HG03064 (cell line): ENCODE results near the gene KCTD20.
"Not testable (repeated sequence)": the region's sequence is repeated elsewhere in the genome, so short reads cannot be mapped to it uniquely, and the experiment has no call there.

Experiments
- ATAC-seq: cut with Tn5 transposase; IDR thresholded peaks from one replicate; pipeline ENCODE4 v1.9.1; 2021; ENCODE audit warnings: low read depth; ENCODE audit not compliant: unreplicated experiment

Gene KCTD20

GRCh38 chr6:36442671-36443470, at the start of gene KCTD20, which contains the start of gene PXT1:
Gene KCTD20, plus strand, starts transcription at chr6:36443000. Its CDS starts 27,098 bp downstream, at chr6:36470098.
Gene PXT1, minus strand, starts transcription at chr6:36442854. Its CDS starts 16,772 bp downstream, at chr6:36426082.
- ATAC-seq, result peak; percentile 69

GRCh38 chr6:36399970-36400369, 42.8 kb upstream of the KCTD20 start:
- ATAC-seq, result no peak

GRCh38 chr6:36402481-36402880, 40.3 kb upstream of the KCTD20 start:
- no peak for ATAC-seq

DNA sequence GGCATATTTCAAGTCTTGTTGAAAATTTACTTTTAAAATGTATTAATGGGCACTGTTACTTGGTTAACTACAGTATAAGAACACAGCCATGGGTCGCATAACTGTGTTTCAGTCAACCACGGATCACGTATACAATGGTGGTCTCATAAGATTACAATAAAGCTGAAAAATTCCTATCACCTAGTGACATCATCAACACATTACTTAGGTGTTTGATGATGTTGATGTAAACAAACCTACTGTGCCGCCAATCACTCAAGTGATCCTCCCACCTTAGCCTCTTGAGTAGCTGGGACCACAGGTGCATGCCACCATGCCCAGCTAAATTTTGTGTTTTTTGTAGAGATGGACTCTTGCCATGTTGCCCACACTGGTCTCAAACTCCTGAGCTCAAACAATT, 38.6 kb upstream of the KCTD20 start:
- ATAC-seq, result no peak

DNA sequence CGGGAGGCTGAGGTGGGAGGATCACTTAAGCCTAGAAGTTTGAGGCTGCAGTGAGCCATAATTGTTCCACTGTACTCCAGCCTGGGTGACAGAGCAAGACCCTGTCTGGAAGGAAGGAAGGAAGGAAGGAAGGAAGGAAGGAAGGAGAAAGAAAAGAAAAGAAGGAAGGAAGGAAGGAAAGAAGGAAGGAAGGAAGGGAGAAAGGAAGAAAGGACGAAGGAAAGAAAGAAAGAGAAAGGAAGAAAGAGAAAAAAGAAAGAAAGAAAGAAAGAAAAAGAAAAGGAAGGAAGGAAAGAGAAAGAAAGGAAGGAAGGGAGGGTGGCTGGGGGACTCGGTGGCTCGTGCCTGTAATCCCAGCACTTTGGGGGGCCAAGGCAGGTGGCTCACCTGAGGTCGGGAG, 33.1 kb upstream of the KCTD20 start:
- not testable (repeated sequence) for ATAC-seq

DNA sequence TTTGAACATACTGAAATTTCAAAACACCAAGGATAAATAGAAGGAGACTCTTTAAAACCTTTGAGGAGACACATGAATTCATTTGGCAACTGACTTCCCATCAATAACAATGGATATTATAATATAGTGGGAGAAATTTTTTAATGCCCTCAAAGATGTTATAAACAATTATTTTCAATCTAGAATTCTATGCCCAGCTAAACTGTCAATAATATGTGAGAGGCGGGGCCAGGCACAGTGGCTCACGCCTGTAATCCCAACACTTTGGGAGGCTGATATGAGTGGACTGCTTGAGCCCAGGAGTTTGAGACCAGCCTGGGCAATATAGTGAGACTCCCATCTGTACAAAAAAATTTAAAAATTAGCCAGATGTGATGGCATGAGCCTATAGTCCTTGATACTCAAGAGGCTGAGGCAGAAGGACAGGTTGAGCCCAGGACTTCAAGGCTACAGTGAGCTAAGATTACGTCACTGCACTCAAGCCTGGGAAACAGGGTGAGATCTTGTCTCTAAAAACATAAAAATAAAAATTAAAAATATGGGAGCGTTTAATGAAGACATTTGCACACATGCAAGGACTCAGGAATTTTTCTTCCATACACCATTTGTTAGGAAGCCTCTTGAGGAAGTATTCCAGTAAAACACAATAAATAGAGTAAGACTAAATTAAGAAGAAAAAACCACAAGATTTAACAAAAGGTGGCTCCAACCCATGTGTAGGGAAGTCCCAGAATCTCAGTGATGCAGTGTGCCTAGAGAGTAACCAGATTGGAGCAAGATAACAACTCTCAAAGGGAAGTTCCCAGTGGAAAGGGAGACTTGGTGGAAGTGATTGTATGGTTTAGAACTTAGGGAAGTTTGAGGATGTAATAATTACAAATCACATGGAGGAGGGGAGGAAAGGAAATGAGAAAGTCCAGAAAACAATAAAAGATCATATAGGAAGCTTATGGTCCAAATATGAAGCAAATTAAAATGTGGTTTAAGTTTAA, 29.0 kb upstream of the KCTD20 start:
- ATAC-seq, result no peak

GRCh38 chr6:36414481-36414880, 28.3 kb upstream of the KCTD20 start:
- no peak for ATAC-seq

DNA sequence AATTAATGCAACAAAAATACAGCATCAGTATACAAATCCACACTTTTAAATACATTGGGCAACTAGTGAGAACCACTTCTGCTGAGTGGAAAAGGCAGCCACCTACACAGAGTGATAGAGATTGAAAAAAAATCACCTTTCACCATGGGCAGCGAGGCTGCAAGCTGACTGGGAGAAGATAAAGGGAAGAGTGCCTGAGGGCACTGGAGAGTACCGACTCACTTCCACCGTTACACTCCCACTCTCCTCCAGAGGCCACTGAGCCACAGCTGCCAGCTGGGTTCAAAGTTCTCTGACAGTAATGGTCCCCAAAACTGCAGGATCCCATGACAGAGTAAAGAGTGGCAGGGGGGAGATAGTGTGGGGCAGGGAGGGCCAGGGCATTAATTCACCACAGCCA, 24.2 kb upstream of the KCTD20 start:
- no peak for ATAC-seq

DNA sequence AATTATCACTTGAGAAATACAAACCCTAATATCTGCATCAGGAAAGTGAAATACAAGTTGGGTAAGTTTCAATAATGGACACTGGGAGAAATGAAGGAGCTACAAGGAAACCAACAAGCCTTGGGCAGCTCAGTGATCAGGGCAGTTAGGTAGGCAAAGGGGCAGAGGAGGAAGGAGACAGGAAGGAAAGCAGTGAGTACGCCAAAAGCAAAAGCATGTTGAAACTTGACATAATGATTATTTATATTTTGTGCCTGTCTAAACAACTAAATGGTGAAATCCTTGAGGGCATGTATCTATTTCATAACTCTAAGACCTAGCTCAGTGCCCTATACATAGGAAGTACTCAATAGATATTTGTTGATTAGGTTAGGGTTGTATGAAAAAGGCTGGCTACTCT, 23.5 kb upstream of the KCTD20 start:
- no peak for ATAC-seq

- peak; percentile 5 for ATAC-seq
Measured at GRCh38 chr6:36422714-36423100, 20.1 kb upstream of the KCTD20 start.

- ATAC-seq, result peak; percentile 89
Measured at GRCh38 chr6:36423101-36423824, 19.5 kb upstream of the KCTD20 start.

GRCh38 chr6:36426622-36427021, 16.2 kb upstream of the KCTD20 start:
- ATAC-seq, result no peak

DNA sequence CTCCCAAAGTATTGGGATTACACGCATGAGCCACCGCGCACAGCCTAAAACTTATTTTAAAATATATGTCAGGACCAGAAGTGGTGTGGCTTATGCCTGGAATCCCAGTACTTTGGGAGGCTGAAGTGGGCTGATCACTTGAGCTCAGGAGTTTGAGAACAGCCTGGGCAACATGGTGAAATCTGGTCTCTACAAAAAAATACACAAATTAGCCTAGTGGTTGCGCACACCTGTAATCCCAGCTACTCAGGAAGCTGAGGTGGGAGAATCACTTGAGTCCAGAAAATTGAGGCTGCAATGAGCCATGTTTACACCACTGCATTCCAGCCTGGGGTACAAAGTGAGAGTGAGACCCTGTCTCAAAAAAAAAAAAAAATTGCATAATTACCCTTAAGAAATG, 13.9 kb upstream of the KCTD20 start:
- no peak for ATAC-seq

DNA sequence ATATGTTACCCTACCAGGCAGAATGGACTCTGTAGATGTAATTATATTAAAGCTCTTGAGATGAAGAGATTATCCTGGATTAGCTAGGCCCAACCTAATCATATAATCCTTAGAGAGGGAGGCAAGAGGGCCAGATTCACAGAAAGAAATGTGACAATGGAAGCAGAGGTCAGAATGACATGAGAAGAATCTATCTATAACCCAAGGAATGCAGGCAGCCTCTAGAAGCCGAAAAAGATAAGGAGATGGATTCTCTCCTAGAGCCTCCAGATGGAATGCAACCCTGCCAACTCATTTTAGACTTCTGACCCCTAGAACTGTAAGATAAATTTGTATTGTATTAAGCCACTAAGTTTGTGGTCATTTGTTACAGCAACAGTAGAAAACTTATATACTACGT, 12.4 kb upstream of the KCTD20 start:
- ATAC-seq, result no peak

- no peak for ATAC-seq
Measured at GRCh38 chr6:36431197-36431596, 11.6 kb upstream of the KCTD20 start.

DNA sequence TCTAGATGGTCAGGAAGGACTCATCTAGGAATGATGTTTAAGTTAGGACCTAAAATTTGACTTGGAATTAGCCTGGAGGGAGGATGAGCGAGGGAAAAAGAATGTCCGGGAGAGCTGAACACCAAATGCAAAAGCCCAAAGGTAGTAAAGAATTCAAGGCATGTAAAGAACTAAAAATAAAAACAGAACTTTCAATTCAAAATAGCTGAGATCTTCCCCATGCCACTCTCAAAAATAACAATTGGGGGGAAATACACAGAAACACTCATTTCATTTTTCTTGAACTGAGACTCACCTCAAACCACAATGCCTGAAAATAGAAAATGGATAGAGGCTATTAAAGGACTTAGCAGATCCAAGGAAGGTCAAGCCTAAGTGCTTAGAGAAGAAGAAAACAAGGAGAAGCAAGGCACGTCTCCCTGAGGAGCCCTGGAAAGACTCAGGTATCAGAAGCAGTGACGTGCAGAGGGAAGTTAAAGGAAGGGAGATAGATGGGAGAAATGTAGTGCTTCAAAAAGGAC, 10.6 kb upstream of the KCTD20 start:
- no peak for ATAC-seq

DNA sequence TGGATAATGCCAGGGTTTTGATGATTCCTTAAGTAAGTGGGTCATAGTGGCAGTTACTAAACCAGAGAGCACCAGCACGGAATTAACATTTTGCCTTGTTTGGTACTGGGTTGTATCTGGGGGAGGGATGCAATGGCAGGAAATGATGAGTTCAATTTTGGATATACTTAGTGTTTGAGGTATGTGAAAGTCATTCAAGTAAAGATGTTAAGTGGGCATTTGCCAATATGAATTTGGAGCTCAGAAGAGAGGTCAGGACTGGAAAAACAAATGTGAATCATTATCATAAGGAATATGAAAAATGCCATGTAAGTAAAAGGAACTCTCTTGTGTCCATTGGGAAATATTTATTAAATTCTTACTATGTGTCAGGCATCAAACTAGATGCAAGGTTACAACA, 6.3 kb upstream of the KCTD20 start:
- no peak for ATAC-seq

GRCh38 chr6:36441307-36441894, 1.4 kb upstream of the KCTD20 start:
- peak; percentile 51 for ATAC-seq

- ATAC-seq, result peak; percentile 16
Measured at GRCh38 chr6:36442103-36442670, 613 bp upstream of the KCTD20 start.
